IPS-NIHi7 (cell line): ENCODE data around the gene CAPSL.
"Not testable (repeated sequence)": the region's sequence is repeated elsewhere in the genome, so short reads cannot be mapped to it uniquely, and the experiment has no call there.

Source experiments
- DNase-seq: peaks from one replicate; pipeline ENCODE4 v3.0.0; 2012; ENCODE audit warnings: mixed read lengths; ENCODE audit errors: extremely low spot score

The CAPSL gene

GRCh38 chr5:35876454-35876853, 62.0 kb downstream of the CAPSL start:
- DNase-seq = no peak

GRCh38 chr5:35870605-35871004, 67.8 kb downstream of the CAPSL start:
- DNase-seq = no peak

- no peak for DNase-seq
Measured at GRCh38 chr5:35869685-35870277, 68.6 kb downstream of the CAPSL start.

- no peak for DNase-seq
Measured at GRCh38 chr5:35867998-35868397, 70.4 kb downstream of the CAPSL start.

- no peak for DNase-seq
Measured at GRCh38 chr5:35863159-35863558, 75.3 kb downstream of the CAPSL start.

- no peak for DNase-seq
Measured at GRCh38 chr5:35862126-35862525, 76.3 kb downstream of the CAPSL start.

- DNase-seq = no peak
Measured at GRCh38 chr5:35861718-35862117, 76.7 kb downstream of the CAPSL start.

- DNase-seq = no peak
Measured at GRCh38 chr5:35860686-35861085, 77.7 kb downstream of the CAPSL start.

GRCh38 chr5:35859101-35859661, 79.2 kb downstream of the CAPSL start:
- no peak for DNase-seq

- DNase-seq = no peak
Measured at GRCh38 chr5:35857606-35858205, 80.7 kb downstream of the CAPSL start.

- DNase-seq = no peak
Measured at GRCh38 chr5:35856765-35857351, 81.6 kb downstream of the CAPSL start, which contains the start of gene IL7R. Gene IL7R, plus strand, starts transcription at chr5:35856891. Its CDS starts 87 bp downstream, at chr5:35856978.

- not testable (repeated sequence) for DNase-seq
Measured at GRCh38 chr5:35856186-35856764, 82.1 kb downstream of the CAPSL start.

GRCh38 chr5:35855187-35855586, 83.2 kb downstream of the CAPSL start:
- no peak for DNase-seq
